NCI-H2227 (cell line): ENCODE data around the gene FUT2.
"Not testable (repeated sequence)": the region's sequence is repeated elsewhere in the genome, so short reads cannot be mapped to it uniquely, and the experiment has no call there.

Experiments used
- DNase-seq: peaks from one replicate; lab custom pipeline; 2025; ENCODE audit not compliant: unreplicated experiment; lab: John Stamatoyannopoulos, UW

The FUT2 gene

DNA sequence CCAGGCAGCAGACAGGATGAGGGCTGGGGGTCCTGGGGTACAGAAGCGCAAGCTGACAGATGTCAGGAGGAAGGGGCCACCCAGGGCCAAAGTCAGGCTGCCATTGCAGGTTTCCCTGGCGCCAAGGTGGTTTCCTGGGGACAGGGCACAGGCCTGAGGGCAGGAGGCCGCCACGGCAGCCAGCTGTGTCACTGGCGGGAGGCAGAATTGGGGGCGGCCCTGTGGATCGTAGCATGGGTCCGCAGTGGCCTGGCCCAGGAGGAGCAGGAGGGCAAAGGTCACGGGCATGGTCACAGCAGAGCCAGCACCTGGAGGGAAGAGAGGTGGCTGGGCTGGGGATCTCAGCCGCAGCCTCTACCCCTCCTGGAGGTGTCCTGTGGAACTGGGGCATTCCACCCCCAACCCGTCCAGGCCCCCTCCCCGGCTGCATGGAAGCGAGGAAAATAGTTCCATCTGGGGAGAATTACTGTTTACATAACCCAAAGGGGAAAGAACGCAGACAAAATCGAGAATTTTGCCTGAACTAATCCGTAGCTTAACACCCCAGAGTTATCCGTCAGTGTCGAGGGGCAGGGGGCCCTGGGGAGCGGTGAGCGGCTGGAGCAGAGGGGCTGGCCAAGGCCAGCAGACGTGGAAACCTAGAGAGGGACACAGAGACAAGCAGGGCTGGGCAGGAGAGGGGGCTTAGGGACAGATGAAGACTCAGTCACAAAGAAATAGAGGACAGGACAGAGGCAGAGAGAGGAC lies 24.9 kb upstream of the FUT2 start:
- no peak for DNase-seq

DNA sequence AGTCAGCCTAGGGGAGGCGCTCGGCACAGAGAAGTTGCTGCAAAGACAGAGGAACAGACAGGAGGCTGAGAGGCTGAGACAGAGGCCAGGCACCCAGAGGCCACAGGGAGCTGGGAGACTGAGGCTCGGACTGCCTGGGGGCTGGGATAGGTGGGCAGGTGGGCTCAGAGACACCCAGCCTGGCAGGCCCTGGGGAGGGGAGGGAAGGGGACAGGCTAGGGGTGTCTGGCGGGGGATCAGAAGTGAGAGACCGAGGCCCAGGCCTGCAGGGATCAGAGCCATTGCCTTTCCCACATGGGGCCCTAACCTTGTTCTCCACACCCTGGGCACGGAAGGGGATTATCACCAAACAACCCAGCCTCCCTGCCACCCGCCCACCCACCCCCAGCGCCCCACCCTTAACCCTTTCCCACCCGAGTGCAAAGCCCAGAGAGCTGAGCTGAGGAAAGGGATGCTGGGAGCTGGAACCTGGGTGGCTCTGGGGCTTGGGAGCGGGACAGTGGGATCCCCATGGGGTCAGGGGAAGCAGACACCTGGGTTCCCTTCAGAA lies 24.2 kb upstream of the FUT2 start:
- DNase-seq = no peak

DNA sequence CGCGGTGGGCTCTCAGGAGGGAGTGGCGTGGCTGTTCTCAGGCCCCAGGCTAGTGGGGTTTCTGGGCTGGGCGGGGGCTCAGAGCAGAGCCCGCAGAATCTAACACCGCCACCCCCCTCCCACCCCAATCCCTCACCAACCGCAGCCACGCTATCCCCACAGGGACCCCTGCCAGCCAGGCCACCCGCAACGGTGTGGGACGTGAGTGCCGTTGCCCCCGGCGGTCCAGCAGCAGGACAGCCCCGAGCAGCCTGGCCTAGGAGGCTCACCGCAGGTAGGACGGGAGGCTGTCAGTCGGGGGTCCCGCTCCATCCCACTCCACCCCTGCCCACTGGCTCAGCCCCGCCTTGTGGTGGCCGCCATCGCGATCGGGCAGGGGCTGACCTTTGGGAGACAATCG lies 22.8 kb upstream of the FUT2 start, which contains the start of gene NTN5:
TSS of gene NTN5 (minus strand) at position 24 of the 400 bp plus-strand sequence. CDS start 2,031 bp downstream, outside the sequence.
- no peak for DNase-seq

DNA sequence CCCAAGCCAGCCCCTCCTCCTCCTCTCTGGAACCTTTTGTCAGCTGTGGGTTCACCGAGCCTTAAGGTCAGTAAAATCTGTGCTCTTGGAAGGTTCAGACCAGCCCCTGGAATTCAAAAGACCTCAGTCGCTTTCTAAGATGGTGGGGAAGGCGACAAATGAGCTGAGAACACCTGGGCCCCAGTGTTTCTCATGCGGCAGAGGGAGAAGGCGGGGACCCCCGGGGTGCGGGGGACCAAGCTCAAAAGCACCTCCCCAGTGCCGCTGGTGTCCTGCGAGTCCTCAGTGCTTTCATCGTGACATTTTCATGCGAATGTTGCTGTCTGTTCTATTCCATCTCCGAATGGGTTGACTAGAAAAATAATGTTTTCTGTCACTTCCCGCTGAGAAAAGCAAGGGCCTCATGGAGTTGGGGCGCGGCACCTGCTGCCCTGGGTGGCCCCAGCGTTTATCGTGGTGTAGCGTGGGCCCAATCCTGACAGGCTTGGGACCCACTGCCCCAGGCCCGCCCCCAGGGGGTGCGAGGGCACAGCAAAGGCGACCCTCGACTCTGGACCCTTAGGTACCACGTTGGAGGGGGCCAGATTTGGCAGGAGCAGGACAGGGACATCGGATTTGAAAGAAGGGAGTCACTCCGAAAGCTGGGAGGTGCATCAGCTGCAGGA lies 22.2 kb upstream of the FUT2 start:
- no peak for DNase-seq

DNA sequence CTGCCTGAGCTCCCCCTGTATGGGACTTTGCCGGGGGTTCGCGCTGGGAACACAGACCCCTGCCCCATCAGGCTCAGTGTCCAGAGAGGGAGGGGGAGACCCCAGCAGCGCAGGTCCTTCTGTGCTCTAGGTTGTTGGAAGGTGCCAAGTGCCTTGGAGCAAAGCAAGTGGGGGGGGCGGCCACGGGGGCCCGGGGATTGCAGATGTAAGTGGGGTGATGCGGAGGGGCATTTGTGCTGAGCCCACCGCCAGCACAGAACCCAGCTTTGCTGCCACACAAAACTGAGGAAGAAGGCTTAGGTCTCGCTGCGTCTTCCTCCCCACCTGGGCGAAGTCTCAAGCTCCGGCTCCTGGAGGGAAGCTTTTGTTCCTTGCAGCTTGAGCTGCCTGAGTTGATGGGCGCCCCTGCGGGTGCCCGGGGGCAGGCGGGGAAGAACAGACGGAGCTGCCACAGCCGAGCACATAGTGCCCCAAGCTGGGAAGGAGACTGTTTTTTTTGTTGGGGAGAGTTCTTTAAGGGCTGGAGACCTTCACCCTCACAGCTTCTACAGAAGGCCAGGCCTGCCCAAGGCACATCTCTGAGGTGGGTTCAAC lies 21.5 kb upstream of the FUT2 start:
- DNase-seq = no peak

DNA sequence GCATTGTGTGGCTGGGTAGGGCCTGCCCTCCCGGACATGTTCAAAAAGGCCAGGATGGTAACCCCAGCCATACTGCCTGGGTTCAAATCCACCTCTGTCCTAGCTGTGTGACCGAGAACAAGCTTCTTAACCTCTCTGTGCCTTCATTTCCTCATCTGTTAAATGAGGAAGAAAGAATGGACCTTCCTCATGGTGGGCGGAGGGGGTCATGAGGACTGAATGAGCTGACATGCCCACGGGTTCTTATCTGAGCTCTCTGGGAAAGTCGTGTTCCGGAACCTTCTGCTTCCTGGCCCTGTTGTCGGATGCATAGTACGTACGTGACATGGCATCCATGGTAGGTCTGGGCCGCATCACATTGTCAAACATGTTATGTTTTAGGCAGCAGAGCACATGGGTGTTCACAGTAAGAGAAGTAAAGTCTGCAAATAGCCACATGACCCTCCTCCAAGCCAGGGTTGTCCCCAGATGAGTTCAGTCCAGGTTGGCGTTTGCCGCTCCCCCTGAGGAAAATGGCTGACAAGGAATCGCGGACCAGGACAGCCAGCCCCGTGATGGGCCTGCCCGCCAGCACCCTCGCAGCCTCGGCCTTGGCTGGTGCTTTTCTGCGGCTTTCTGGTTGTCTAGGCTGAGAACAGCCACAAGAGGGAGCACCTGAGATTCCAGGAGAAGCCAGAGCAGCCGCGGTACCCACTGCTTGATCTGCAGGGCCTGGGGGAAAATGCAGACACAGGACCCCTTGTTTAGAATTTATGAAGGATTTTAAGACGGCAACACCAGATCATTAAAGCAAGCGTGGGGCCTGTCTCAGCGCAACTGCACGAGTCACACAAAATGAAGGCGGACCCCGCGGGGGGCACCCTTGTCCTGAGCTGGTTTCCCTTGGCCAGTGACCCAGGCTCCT lies 20.6 kb upstream of the FUT2 start:
- DNase-seq = peak; percentile 88

DNA sequence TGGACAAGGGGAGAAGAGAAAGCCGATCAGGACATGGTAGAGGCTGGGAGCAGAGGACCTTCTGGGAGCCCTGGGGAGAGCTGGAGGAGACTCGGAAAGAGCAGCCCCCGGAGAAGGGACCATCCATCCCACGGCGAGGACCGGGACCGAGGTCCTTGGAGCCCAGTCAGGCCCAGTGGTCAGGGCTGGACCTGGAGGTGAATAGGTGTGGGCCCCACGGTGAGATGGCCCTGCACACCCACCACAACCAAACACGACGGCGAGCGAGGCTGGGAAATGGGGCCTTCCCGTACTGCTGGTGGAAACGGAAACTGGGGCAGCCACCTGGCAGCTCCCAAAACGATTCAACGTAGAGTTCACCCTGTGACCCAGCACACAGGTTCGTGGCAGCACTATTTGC lies 19.3 kb upstream of the FUT2 start:
- DNase-seq = no peak

DNA sequence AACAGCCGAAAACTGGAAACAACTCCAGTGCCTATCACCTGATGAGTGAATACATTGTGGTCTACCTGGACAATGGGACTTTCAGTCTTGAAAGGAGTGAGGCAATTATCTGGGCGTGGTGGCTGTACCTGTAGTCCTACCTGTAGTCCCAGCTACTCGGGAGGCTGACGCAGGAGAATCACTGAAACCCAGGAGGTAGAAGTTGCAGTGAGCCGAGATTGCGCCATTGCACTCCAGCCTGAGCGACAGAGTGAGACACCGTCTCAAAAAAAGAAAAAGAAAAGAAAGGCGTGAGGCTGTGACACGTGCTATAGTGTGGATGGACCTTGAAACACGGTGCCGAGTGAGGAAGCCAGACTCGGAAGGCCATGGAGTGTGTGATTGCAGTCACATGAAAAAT lies 18.9 kb upstream of the FUT2 start:
- no peak for DNase-seq

DNA sequence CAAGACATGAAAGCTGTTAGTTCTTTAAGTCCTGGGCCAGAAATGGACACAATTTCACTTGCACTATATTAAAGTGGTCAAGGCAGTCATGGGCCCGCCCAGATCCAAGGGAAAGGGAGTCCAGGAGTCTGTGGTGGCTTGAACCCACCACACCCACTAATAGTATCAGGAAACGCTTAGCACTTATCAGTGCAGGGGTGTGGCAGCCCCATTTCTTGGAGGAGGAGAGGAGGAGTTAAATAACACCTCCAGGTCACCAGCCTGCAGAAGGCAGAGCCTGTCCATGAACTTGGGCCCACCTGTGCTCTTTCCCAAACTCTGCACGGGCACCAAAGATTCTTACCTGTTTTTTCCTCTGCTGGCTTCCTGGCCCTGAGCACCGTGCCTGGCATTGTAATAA lies 17.6 kb upstream of the FUT2 start:
- no peak for DNase-seq

DNA sequence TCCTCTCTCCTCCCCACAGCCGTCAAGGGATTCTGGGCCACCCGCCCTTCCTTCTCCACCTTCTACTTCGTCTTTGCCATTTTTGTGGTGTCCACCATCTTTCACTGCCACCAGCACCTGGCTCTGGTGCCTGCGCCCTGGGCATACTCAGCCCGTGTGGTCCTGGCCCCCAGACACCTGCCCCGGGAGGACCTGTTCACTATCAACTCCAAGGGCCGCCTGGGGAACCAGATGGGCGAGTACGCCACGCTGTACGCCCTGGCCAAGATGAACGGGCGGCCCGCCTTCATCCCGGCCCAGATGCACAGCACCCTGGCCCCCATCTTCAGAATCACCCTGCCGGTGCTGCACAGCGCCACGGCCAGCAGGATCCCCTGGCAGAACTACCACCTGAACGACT lies 15.8 kb upstream of the FUT2 start:
- DNase-seq = not testable (repeated sequence)

DNA sequence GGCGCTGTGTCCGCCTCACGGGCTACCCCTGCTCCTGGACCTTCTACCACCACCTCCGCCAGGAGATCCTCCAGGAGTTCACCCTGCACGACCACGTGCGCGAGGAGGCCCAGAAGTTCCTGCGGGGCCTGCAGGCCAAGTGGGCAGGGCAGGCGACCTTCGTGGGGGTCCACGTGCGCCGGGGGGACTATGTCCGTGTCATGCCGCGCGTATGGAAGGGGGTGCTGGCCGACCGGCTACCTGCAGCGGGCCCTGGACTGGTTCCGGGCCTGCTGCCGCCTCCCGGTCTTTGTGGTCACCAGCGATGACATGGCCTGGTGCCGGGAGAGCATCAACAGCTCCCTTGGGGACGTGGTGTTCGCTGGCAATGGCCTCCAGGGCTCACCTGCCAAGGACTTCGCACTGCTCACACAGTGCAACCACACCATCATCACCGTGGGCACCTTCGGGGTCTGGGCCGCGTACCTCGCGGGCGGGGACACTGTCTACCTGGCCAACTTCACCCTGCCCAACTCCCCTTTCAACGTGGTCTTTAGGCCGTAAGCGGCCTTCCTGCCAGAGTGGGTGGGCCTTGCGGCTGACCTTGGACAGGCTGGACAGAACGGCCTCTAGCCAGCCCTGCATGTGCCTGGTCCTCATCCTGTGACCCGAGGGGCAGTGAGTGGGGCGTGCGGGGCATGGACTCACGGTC lies 15.2 kb upstream of the FUT2 start:
- no peak for DNase-seq

DNA sequence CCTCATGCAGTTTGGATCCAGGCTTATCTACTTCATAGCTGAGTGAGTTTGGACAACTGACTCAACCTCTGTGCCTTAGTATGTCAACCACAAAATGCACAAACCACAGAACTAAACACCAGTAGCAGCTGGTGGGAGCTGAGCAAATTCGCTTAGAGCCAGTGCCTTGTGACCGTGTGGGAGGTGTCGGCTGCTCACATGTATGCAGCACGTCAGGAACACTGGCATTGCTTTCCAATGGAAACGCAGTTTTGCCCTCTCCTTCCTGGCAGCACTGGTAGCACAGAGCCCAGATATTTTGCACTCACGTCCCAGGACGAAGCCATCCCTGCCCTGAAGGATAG lies 14.7 kb upstream of the FUT2 start:
- DNase-seq = no peak

DNA sequence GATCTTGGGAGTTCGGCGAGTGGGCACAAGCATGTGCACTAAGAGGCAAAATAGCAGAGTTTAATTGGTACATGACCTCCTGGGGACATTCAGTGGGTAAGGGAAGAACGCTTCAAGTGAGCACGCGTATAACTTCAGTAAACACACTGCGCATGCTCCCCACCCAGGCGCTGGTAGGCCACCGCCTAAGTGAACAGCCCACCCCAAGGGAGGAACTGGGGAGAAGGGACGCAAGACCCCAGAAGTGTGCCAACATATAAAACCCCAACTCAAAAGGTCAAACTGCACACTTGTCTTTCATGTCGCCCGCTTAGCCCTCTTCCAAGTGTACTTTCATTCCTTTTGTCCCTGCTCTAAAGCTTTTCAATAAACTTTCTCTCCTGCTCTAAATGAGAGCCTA lies 12.4 kb upstream of the FUT2 start:
- peak; percentile 71 for DNase-seq

DNA sequence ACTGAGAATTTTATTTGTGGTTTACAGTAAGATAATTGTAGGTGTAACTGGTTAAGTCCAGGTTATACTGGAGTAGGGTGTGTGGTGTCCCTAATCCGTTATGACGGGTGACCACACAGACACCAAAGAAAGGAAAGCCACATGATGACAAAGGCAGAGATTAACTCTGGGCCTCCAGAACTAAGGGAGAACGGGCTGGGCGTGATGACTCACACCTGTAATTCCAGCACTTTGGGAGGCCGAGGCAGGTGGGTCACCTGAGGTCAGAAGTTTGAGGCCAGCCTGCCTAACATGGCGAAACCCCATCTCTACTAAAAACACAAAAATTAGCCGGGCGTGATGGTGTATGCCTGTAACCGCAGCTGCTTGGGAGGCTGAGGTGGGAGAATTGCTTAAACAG lies 10.2 kb upstream of the FUT2 start:
- no peak for DNase-seq

DNA sequence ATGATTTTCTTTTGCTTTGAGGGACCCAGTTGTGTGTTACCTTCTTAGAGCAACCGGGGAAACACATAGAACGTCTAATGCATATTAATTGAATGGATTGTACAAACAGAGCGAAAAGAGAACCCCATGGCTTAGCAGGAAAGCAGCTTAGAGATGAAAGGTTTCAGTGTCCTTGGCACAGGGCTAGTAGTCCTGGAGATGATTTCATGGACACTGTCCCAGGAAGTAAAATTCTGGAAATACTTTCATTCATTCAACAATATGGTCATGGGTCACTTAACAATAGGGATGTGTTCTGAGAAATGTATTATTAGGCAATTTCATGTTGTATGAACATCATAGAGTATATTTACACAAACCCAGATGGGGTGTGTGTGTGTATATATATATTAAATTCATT lies 9.7 kb upstream of the FUT2 start:
- DNase-seq = no peak

DNA sequence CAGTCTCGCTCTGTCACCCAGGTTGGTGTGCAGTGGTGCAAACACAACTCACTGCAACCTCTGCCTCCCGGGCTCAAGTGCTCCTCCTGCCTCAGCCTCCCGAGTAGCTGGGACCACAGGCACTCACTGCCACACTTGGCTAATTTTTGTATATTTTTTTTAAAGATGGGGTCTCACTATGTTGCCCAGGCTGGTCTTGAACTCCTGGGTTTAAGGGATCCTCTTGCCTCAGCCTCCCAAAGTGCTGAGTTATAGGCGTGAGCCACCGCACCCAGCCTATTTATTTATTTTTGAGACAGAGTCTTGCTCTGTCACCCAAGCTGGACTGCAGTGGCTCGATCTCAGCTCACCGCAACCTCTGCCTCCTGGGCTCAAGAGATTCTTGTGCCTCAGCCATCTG lies 9.1 kb upstream of the FUT2 start:
- DNase-seq = not testable (repeated sequence)

DNA sequence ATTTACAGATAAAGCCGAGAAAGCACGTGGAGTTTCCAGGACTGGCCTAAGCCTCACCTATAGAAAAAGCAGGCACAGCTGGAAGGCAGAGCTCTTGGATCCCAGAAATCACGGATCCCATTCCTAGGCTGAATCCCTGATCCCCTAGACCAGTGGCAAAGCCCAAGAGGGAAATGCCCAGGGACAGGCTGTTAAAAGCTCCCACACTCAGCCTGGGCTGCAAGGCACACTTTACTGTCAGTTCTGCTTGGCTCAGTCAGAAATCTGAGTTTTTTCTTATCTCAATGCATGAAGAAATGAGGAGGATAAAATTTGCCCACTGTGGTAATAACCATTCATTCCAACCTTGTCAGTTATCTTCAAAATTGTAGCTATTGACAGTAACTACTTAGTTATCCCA lies 8.0 kb upstream of the FUT2 start:
- no peak for DNase-seq

DNA sequence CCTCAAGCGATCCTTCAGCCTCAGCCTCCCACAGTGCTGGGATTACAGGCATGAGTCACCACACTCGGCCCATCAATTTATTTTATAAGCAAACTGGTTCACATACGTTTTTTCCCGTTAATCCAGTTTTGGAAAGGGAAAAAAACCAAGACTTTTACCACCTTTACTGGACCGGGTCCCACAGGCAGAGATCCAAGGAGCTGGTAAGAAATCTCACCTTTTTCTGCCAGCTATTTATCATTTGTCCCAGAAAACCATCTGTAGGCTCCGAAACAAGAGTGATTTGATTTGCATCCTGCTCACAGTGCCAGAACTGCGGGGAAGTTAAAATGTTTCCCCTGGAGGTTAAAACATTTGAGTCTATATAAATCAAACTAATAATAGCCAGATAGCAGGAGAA lies 6.3 kb upstream of the FUT2 start:
- no peak for DNase-seq

DNA sequence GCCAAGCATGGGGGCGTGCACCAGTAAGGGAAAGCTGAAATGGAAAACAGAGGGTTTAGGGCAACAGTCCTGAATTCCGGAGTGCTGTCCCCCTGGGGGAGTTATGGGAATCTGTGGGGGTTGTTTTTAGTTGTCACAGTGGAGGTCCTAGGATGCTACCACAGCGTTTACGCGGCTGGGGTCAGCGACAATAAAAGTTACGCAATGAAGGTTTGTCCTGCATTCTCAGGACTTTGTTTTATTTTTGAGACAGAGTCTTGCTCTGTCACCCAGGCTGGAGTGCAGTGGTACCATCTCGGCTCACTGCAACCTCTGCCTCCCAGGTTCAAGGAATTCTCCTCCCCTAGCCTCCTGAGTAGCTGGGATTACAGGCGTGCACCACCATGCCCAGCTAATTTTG lies 2.1 kb upstream of the FUT2 start:
- DNase-seq = not testable (repeated sequence)

DNA sequence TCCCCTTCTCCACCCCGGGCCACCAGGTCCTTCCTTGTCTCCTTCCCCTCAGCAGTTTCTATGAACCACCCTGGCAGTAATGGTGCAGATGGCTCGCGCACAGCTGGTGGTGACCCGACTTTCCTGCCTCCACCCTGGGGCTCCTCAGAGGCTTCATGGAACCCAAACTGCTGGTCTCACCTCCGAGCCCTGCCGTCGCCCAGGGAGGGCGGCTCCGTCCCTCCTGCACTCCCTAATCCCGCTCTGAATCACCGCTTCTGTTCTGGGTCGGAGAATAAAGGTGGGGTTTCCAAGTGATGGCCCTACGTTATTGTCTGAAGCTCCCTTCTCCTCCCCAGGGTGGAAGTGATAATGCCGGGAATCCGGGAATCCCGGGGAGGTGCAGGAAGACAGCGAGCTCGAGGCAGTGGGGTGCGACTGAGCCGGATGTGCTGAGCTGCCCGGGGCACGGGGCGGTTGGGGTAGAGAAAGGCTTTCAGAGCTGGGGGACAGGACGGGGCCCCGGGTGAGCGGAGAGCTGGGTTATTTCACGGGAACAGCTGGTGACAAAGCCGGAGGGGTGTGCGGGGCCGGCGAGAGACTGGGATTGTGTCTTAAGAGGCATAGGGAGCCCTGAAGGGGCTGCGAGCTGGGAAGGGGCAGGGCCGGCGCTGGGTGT lies 711 bp downstream of the FUT2 start:
- no peak for DNase-seq
